Activated CD8-positive, alpha-beta T cell treated with anti-CD3 and anti-CD28 coated beads, Interleukin-2, amount 10 ng/mL, durations not matched to agents 7 days and 5 days (primary cell): Measurements from ENCODE around the gene TTC7B. TPM values are rescaled to one million over a fixed set of nuclear protein-coding genes. Genes with fewer than 3 reads are reported as not detected.
"Not testable (repeated sequence)": the region's sequence is repeated elsewhere in the genome, so short reads cannot be mapped to it uniquely, and the experiment has no call there.

Source experiments
- ATAC-seq: fragments of 150-1000 bp; cut with Tn5 transposase; one replicate; pipeline ENCODE4 v1.10.0; 2021; ENCODE audit warnings: moderate library complexity
- CTCF ChIA-PET: fragments of 350-600 bp; sonication (Branson Sonifier 250); formaldehyde crosslinking; loops from one replicate; lab custom pipeline; 2021; ENCODE audit warnings: antibody characterized with exemption; lab: Charles Lee
- POLR2A ChIA-PET: fragments of 350-600 bp; sonication (Branson Sonifier 250); formaldehyde crosslinking; loops from one replicate; lab custom pipeline; 2021; ENCODE audit warnings: antibody characterized with exemption; lab: Charles Lee
- DNase-seq: peaks from one replicate; pipeline ENCODE4 v3.0.0-alpha.2; 2020
- H3K27ac Mint-ChIP-seq: one replicate; pipeline ENCODE4 v1.8.0; 2021; ENCODE audit warnings: mild to moderate bottlenecking, mixed read lengths
- H3K27me3 Mint-ChIP-seq: one replicate; pipeline ENCODE4 v1.8.0; 2021; ENCODE audit warnings: low read depth, mixed read lengths
- H3K36me3 Mint-ChIP-seq: one replicate; pipeline ENCODE4 v1.8.0; 2021; ENCODE audit warnings: low read depth, mixed read lengths
- H3K4me1 Mint-ChIP-seq: one replicate; pipeline ENCODE4 v1.8.0; 2021; ENCODE audit warnings: low read depth, mixed read lengths
- H3K4me3 Mint-ChIP-seq: one replicate; pipeline ENCODE4 v1.8.0; 2021; ENCODE audit warnings: mild to moderate bottlenecking, mixed read lengths
- H3K9me3 Mint-ChIP-seq: one replicate; pipeline ENCODE4 v1.8.0; 2022; ENCODE audit warnings: mixed read lengths; ENCODE audit not compliant: insufficient read depth
- total RNA-seq, 2 experiments: library from RNA; stranded (reverse); gene quantifications; one replicate each; pipeline ENCODE4 v1.2.3, GENCODE V29; 2021

The TTC7B gene
- total RNA-seq, 2 experiments from 2014 or later, result 5.3 to 6.8 TPM

DNA sequence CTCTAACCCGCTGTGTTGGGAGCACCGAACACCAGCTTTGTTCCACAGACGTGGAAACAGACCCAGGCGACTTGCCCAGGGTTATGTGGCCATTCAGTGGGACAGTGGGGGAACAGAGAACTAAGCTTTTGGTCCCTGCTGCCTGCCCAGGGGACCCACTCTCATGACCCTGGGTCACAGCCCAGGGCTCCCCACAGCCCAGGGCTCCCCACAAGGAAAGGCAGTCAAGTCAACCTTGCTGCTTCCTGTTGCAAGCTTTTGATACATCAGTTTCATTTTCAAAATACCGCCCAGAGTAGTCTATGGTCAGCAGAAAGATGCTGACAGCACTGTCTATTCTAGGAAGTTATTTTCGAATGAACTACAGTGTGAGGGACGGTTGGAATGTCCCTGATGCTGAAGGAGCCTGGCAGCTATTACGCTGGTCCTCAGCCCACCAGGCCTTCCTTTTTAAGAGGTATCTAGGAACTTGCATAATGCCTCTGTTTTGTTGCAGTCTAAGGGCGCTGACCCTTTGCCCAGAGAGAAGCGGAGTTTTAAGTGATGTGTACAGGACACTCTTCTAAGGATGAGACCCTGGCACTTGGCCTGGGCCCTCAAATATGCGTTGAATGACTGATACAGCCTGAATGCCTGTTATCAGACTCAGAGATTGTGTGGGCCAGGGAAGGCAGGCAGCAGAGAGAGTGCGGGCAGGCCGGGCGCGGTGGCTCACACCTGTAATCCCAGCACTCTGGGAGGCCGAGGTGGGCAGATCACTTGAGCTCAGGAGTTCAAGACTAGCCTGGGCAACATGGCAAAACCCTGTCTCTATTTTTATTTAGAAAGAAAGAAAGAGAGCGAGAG, 12.6 kb upstream of the TTC7B start:
- POLR2A ChIA-PET, result interaction anchor here (0.6 to 2.0 kb wide), 7 partner anchors 9 to 446 kb away, joined by 3 to 5 read pairs (median 4); no protein-coding TSS in a partner anchor

DNA sequence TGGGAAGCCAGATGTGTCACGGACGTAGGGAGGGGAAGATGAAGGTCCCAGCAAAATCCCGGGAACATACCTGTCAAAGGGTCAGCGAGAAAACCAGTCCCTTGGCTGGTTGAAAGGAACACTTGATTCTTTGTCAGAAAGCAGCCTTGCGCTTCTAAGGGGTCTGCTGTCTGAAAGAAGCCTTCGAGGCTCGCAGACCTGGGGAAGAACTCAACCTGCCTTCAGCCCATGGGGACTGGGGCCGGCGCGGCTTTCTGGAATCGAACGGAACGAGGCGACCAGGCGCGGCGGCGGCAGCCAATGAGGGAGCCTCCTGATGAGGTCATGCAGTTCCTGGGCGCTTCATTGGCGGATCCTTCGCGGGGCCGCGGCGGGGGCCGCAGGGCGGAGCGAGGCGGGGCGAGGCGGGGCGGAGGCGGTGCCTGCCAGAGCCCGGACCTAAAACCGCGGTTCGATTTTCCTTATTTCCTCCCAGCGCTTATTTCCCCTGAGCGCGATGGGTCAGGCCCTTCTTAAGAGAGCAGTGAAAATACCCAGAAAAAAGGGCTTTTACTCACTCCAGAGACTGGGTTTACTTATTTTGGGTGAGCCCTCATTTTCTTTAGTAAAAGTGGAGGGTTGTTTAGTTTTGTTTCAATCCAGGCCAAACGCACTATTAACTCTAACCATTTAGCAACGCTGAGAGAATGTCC, 11.8 kb upstream of the TTC7B start:
- POLR2A ChIA-PET, result interaction anchor here (0.6 to 2.0 kb wide), 7 partner anchors 8 to 446 kb away, joined by 3 to 5 read pairs (median 4); no protein-coding TSS in a partner anchor

More for the DNA sequence above, 12.6 kb upstream of the TTC7B start:
- peaks cover 7% of the 10 kb centered on the region for H3K9me3 Mint-ChIP-seq
- CTCF ChIA-PET, result interaction anchor here (0.8 kb wide), 1 partner anchor 344 kb away, joined by 3 read pairs; no protein-coding TSS in a partner anchor
- peak overlapping the region; percentile 93 for H3K27ac Mint-ChIP-seq
- H3K4me3 Mint-ChIP-seq, result peak overlapping the region; percentile 63
- DNase-seq, result peak; percentile 55
- H3K4me1 Mint-ChIP-seq, result peaks cover 26% of the 10 kb centered on the region
- H3K36me3 Mint-ChIP-seq, result peaks cover 13% of the 10 kb centered on the region
- ATAC-seq, result peak; percentile 64
- peaks cover 6% of the 10 kb centered on the region for H3K27me3 Mint-ChIP-seq

GRCh38 chr14:90823542-90823941, 7.3 kb upstream of the TTC7B start:
- DNase-seq, H3K36me3 Mint-ChIP-seq, H3K4me3 Mint-ChIP-seq, CTCF ChIA-PET, H3K27ac Mint-ChIP-seq, H3K27me3 Mint-ChIP-seq, POLR2A ChIA-PET, ATAC-seq: not testable (repeated sequence)
- Mint-ChIP-seq H3K9me3 (peaks cover 14% of the 10 kb centered on the region), H3K4me1 (peaks cover 29% of the 10 kb centered on the region)

More for the DNA sequence above, 11.8 kb upstream of the TTC7B start:
- peak; percentile 94 for DNase-seq
- Mint-ChIP-seq H3K4me1 (peaks cover 26% of the 10 kb centered on the region), H3K27ac (peak overlapping the region; percentile 93), H3K36me3 (peaks cover 15% of the 10 kb centered on the region), H3K9me3 (peaks cover 14% of the 10 kb centered on the region), H3K4me3 (peak overlapping the region; percentile 63), H3K27me3 (peaks cover 5% of the 10 kb centered on the region)
- CTCF ChIA-PET, result interaction anchor here (0.8 kb wide), 1 partner anchor 345 kb away, joined by 3 read pairs; no protein-coding TSS in a partner anchor
- ATAC-seq, result peak; percentile 98

- Mint-ChIP-seq H3K9me3 (peaks cover 13% of the 10 kb centered on the region), H3K4me3 (no peak overlapping the region), H3K36me3 (peaks cover 9% of the 10 kb centered on the region), H3K27ac (no peak overlapping the region), H3K27me3 (peaks cover 10% of the 10 kb centered on the region), H3K4me1 (peaks cover 20% of the 10 kb centered on the region)
- CTCF ChIA-PET, result interaction anchor here (0.6 to 1.8 kb wide), 2 partner anchors 62 to 814 kb away, joined by 3 to 7 read pairs; no protein-coding TSS in a partner anchor
- ATAC-seq (peak; percentile 83), DNase-seq (peak; percentile 81)
- POLR2A ChIA-PET, result interaction anchor here (0.6 kb wide), 1 partner anchor 240 kb away, joined by 3 read pairs; the partner anchor contains the start of gene RPS6KA5
Observed at GRCh38 chr14:90820958-90821357, 4.7 kb upstream of the TTC7B start.

DNA sequence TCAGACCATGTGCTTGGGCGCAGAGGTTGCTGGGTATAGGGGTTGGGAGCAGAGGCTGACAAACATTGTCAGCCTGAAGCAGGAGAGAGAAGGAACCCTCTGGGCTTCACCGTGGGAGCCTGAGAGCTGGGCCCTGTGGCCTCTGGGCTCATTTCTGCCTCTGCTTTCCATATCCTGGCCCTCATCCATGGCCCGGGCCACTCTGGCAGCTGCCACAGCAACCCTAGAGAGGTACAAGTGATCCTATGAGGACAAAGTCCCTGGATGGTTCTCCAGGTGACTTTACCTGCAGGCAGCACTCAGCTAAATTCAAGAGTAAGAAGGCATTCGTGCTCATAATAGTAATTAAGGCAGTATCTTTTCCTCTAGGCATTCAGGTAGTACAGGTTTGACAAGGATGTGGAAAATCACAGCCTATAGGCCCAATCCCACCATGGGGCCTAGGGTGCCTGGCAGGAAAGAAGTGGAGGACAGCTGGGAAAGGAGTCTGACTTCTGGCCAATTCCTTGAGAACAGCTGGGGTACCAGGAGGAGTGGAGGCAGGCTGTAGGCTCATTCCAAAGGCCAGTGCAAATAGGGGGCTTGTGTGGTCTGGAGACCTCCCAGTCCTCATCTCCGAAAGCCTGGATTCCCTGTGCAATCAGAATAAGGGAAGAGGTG, 3.6 kb upstream of the TTC7B start:
- H3K27me3 Mint-ChIP-seq, result peaks cover 18% of the 10 kb centered on the region
- H3K4me3 Mint-ChIP-seq, result no peak overlapping the region
- CTCF ChIA-PET, result interaction anchor here (1.8 kb wide), 1 partner anchor 61 kb away, joined by 7 read pairs; no protein-coding TSS in a partner anchor
- POLR2A ChIA-PET, result interaction anchor here (1.0 to 1.1 kb wide), 2 partner anchors 9 to 436 kb away, joined by 5 read pairs; no protein-coding TSS in a partner anchor
- H3K27ac Mint-ChIP-seq, result no peak overlapping the region
- H3K36me3 Mint-ChIP-seq, result peaks cover 6% of the 10 kb centered on the region
- peaks cover 24% of the 10 kb centered on the region for H3K4me1 Mint-ChIP-seq
- ATAC-seq, result no peak
- no peak for DNase-seq
- H3K9me3 Mint-ChIP-seq, result peaks cover 11% of the 10 kb centered on the region

DNA sequence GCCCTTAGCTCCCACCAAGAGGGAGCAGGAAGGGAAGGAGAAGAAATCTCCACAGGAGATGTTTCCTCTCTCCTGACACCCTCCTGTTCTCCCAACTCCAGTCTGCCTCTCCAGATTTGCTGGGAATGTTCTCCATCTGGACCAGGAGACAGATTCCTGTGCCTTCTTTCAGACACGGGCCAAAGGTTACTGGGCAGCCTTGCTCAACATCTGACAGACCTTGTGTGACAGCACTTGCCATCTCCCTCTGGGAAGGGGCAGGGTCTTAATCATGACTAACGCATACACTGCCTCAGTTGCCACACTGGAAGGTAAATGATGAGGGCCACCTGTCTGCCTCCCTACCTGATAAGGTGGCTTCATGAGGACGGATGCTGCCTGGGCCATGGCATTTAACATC, 2.5 kb upstream of the TTC7B start:
- H3K4me3 Mint-ChIP-seq, result no peak overlapping the region
- POLR2A ChIA-PET, result no interaction called here
- ATAC-seq, result no peak

GRCh38 chr14:90816681-90817436, 629 bp upstream of the TTC7B start:
- peak overlapping the region; percentile 48 for H3K4me3 Mint-ChIP-seq
- ChIA-PET POLR2A (interaction anchor here (0.8 kb wide), 1 partner anchor 58 kb away, joined by 3 read pairs; no protein-coding TSS in a partner anchor), CTCF (interaction anchor here (1.0 to 2.2 kb wide), 3 partner anchors 58 to 77 kb away, joined by 3 to 7 read pairs (median 4); no protein-coding TSS in a partner anchor)
- peaks cover 22% of the 10 kb centered on the region for H3K4me1 Mint-ChIP-seq
- no peaks in the 10 kb centered on the region for H3K36me3 Mint-ChIP-seq
- H3K27me3 Mint-ChIP-seq, result peaks cover 24% of the 10 kb centered on the region
- ATAC-seq (no peak), DNase-seq (no peak)
- H3K27ac Mint-ChIP-seq, result no peak overlapping the region
- H3K9me3 Mint-ChIP-seq, result no peaks in the 10 kb centered on the region

More for the DNA sequence above, 2.5 kb upstream of the TTC7B start:
- H3K4me1 Mint-ChIP-seq, result peaks cover 24% of the 10 kb centered on the region
- H3K9me3 Mint-ChIP-seq, result peaks cover 6% of the 10 kb centered on the region
- peaks cover 24% of the 10 kb centered on the region for H3K27me3 Mint-ChIP-seq
- CTCF ChIA-PET, result no interaction called here
- H3K27ac Mint-ChIP-seq, result no peak overlapping the region
- DNase-seq, result no peak
- peaks cover under 1% of the 10 kb centered on the region for H3K36me3 Mint-ChIP-seq

DNA sequence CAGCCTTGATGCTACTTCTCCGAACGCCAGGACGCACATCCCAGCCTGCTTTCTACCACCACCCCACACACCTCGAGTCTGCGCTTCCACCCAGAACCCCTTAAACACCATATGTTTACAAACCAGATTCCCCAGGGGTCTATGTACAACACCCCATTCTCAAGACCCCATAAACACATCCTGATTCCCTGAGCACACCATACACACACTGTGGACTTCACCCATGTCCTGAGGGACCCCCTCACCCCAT, 733 bp downstream of the TTC7B start:
- Mint-ChIP-seq H3K4me1 (peaks cover 9% of the 10 kb centered on the region), H3K9me3 (no peaks in the 10 kb centered on the region), H3K27me3 (peaks cover 24% of the 10 kb centered on the region), H3K4me3 (peak overlapping the region; percentile 73), H3K36me3 (no peaks in the 10 kb centered on the region), H3K27ac (no peak overlapping the region)
- DNase-seq, result no peak
- ATAC-seq, result no peak
- POLR2A ChIA-PET, result no interaction called here
- CTCF ChIA-PET, result interaction anchor here (0.6 to 2.2 kb wide), 4 partner anchors 52 to 79 kb away, joined by 3 to 7 read pairs (median 4); no protein-coding TSS in a partner anchor

DNA sequence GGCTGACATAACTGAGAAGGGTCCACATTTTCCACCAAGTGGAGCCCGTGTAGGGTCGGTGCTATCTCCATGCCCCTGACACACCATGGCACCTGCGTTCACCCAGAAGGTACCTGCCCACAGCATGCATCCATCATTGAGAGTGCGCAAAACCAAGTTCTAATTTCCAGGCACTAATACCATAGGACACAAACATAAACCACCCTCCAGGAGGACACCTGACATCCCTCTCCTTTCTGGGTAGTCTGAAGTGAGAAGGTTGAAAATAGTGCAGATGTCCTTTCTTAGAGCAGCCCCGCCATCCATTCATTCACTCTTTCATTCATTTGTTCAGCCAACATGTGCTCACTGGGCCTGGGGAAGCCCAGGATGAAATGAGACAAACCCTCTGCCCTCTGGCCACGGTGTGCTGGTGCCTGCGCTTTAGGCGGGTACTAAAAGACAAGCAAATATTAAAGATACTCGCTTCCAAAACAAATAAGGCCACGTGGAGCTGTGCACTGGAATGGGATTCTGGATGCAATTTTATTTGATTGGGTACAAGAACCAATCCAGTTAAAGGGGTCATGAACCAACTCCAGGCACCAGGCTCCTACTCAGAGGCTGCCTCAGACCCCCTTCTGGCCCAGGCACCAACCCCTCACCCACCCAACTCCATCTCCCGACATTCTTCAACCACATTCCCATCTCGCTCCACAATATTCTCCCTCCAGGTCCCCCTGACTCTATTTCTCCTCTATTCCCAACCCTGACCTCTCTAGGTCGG, 1.2 kb downstream of the TTC7B start:
- Mint-ChIP-seq H3K9me3 (no peaks in the 10 kb centered on the region), H3K4me1 (peaks cover 5% of the 10 kb centered on the region), H3K4me3 (peak overlapping the region; percentile 73), H3K36me3 (no peaks in the 10 kb centered on the region), H3K27ac (no peak overlapping the region), H3K27me3 (peaks cover 24% of the 10 kb centered on the region)
- DNase-seq, result no peak
- ATAC-seq, result no peak
- CTCF ChIA-PET, result interaction anchor here (2.2 kb wide), 1 partner anchor 56 kb away, joined by 7 read pairs; no protein-coding TSS in a partner anchor
- POLR2A ChIA-PET, result no interaction called here

- H3K27ac Mint-ChIP-seq, result no peak overlapping the region
- ChIA-PET POLR2A (no interaction called here), CTCF (interaction anchor here (0.6 to 1.1 kb wide), 2 partner anchors 41 to 804 kb away, joined by 3 to 4 read pairs; no protein-coding TSS in a partner anchor)
- H3K27me3 Mint-ChIP-seq, result peaks cover 21% of the 10 kb centered on the region
- H3K4me1 Mint-ChIP-seq, result peaks cover 4% of the 10 kb centered on the region
- ATAC-seq, result no peak
- no peaks in the 10 kb centered on the region for H3K36me3 Mint-ChIP-seq
- no peaks in the 10 kb centered on the region for H3K9me3 Mint-ChIP-seq
- no peak overlapping the region for H3K4me3 Mint-ChIP-seq
- no peak for DNase-seq
Observed at GRCh38 chr14:90813442-90813841, 2.8 kb downstream of the TTC7B start.
